ENCODE results near the gene DIP2C. TPM values are rescaled to one million over a fixed set of nuclear protein-coding genes. Genes with fewer than 3 reads are reported as not detected.

DIP2C gene
- polyA plus RNA-seq, 3 donors, result 0.11 TPM; not detected in 2

DNA sequence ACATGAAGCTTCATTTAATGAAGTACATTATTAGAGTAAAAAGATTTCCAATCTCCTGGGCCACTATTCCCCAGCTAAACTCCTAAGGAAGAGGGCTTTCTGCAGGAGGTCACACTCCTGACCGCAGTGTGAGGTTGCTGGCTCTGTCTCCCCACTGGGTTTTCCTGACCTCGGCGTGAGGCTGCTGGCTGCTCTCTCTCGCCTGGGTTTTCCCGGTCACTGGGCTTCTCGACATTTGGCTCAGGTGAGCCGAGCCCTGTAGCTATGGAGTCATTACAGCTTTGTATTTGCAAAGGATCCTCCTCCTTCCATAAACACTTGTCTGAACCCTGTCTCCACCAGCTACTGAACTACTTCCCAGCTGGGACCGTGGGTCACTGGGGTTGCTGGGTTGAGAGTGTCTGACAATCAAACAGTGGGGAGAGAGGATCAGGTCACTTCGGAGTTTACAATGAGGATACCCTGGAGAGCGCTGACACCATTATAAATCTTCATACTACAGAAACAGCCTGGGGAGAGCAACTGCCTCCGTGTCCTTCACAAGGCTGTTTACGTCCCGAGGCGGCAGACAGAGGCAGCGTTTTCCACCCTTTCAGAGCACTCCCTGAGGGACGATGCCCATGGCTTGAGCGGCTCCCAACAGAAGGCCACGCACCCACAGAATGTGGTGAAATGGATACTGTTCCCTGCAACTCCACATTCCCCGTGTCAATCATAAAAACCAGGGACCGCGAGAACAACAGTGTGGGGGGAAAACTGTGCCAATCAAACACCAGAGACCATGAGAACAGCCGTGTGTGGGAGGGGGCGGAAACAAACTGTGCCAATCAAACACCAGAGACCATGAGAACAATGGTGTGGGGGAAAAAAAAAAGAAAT is 328.0 kb downstream of the DIP2C start:
- H3K36me3 Mint-ChIP-seq, result no peaks in the 10 kb centered on the region
- no peaks in the 10 kb centered on the region for H3K36me3 ChIP-seq (replicated peaks in 1 of 2; ENCODE audit: control insufficient read depth in 1 of 2, insufficient read depth in 2 of 2, low read length in 2 of 2)

DNA sequence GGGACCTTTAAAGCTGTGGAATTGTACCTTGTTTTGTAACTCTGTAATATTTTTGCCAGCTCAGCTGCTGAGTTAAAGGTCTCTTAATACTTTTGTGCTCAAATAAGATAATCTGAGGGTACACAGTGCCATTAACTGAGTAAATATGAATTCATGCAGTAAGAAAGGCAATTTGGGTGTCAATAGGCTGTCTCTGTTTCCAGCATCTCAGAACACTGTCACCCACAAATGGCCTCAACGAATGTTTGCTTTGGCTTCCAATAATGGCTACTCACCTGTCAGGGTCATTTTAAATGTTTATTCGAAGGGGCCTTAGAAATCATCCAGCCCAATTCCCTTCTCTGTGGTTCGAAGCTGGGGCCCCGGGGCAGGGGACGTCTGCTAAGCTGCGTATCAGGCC is 328.8 kb downstream of the DIP2C start:
- H3K4me3 ChIP-seq (replicated peaks in 1 of 3; ENCODE audit: low read depth in 2 of 3, low read length in 3 of 3), result no peak overlapping the region
- no peaks in the 10 kb centered on the region for H3K36me3 ChIP-seq (replicated peaks in 1 of 2; ENCODE audit: control insufficient read depth in 1 of 2, insufficient read depth in 2 of 2, low read length in 2 of 2)
- H3K4me3 Mint-ChIP-seq, result no peak overlapping the region
- H3K9me3 Mint-ChIP-seq, result peaks cover 0 to 2% (median 0%) of the 10 kb centered on the region in 7 donors
- 100% methylated on average over 2 of the region's 6 CpGs for WGBS (ENCODE audit: insufficient coverage)
- H3K27me3 Mint-ChIP-seq (ENCODE audit: low read depth in 3 of 3), result peaks cover 0 to 4% (median 1%) of the 10 kb centered on the region in 3 donors
- H3K9ac ChIP-seq (ENCODE audit: insufficient read depth, low read length, poor library complexity, severe bottlenecking), result no peak overlapping the region
- no peaks in the 10 kb centered on the region for H3K9me3 ChIP-seq (replicated peaks in 1 of 2; ENCODE audit: control insufficient read depth in 1 of 2, insufficient read depth in 1 of 2, low read length in 2 of 2)
- H3K27ac ChIP-seq (ENCODE audit: low read depth in 1 of 2, low read length in 2 of 2), result no peak overlapping the region
- TF ChIP-seq, protein P1, sequence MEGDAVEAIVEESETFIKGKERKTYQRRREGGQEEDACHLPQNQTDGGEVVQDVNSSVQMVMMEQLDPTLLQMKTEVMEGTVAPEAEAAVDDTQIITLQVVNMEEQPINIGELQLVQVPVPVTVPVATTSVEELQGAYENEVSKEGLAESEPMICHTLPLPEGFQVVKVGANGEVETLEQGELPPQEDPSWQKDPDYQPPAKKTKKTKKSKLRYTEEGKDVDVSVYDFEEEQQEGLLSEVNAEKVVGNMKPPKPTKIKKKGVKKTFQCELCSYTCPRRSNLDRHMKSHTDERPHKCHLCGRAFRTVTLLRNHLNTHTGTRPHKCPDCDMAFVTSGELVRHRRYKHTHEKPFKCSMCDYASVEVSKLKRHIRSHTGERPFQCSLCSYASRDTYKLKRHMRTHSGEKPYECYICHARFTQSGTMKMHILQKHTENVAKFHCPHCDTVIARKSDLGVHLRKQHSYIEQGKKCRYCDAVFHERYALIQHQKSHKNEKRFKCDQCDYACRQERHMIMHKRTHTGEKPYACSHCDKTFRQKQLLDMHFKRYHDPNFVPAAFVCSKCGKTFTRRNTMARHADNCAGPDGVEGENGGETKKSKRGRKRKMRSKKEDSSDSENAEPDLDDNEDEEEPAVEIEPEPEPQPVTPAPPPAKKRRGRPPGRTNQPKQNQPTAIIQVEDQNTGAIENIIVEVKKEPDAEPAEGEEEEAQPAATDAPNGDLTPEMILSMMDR (IDR thresholded peaks at IDR 0.05), result no peak
- H3K27me3 ChIP-seq (ENCODE audit: control insufficient read depth in 2 of 2, insufficient read depth in 2 of 2, low read length in 2 of 2), result no peaks in the 10 kb centered on the region
- no peaks in the 10 kb centered on the region for H4K20me1 ChIP-seq (ENCODE audit: insufficient read depth, low read length)
- no peaks in the 10 kb centered on the region for H3K36me3 Mint-ChIP-seq
- H3K4me1 Mint-ChIP-seq, result no peaks in the 10 kb centered on the region
- H2AFZ ChIP-seq (ENCODE audit: insufficient read depth, low read depth, low read length, poor library complexity, severe bottlenecking), result no peak overlapping the region
- no peak for DNase-seq
- no peak overlapping the region for H3K27ac Mint-ChIP-seq
- no peak overlapping the region for H3K4me2 ChIP-seq (replicated peaks; ENCODE audit: extremely low read depth, low read length, poor library complexity, severe bottlenecking)
- H3K79me2 ChIP-seq (ENCODE audit: insufficient read depth, low read length), result no peaks in the 10 kb centered on the region
- no peaks in the 10 kb centered on the region for H3K4me1 ChIP-seq (ENCODE audit: control insufficient read depth in 1 of 2, insufficient read depth in 2 of 2, low read length in 2 of 2)
- intact Hi-C loops (cut with micrococcal nuclease), result no loop called here

More for the DNA sequence above, 328.0 kb downstream of the DIP2C start:
- no peaks in the 10 kb centered on the region for H3K4me1 Mint-ChIP-seq
- Histone ChIP-seq H3K4me1 (ENCODE audit: control insufficient read depth in 1 of 2, insufficient read depth in 2 of 2, low read length in 2 of 2) (no peaks in the 10 kb centered on the region), H3K4me2 (replicated peaks; ENCODE audit: extremely low read depth, low read length, poor library complexity, severe bottlenecking) (no peak overlapping the region), H3K79me2 (ENCODE audit: insufficient read depth, low read length) (no peaks in the 10 kb centered on the region), H3K9me3 (replicated peaks in 1 of 2; ENCODE audit: control insufficient read depth in 1 of 2, insufficient read depth in 1 of 2, low read length in 2 of 2) (no peaks in the 10 kb centered on the region), H3K9ac (ENCODE audit: insufficient read depth, low read length, poor library complexity, severe bottlenecking) (no peak overlapping the region), H4K20me1 (ENCODE audit: insufficient read depth, low read length) (no peaks in the 10 kb centered on the region), H2AFZ (ENCODE audit: insufficient read depth, low read depth, low read length, poor library complexity, severe bottlenecking) (no peak overlapping the region), H3K27me3 (ENCODE audit: control insufficient read depth in 2 of 2, insufficient read depth in 2 of 2, low read length in 2 of 2) (no peaks in the 10 kb centered on the region), H3K4me3 (replicated peaks in 1 of 3; ENCODE audit: low read depth in 2 of 3, low read length in 3 of 3) (no peak overlapping the region), H3K27ac (ENCODE audit: low read depth in 1 of 2, low read length in 2 of 2) (no peak overlapping the region)
- DNase-seq, result no peak
- intact Hi-C loops (cut with micrococcal nuclease), result no loop called here
- no peak overlapping the region for H3K4me3 Mint-ChIP-seq
- peaks cover 0 to 2% (median 0%) of the 10 kb centered on the region in 7 donors for H3K9me3 Mint-ChIP-seq
- WGBS (ENCODE audit: insufficient coverage), result 88% methylated on average over 10 of the region's 23 CpGs
- H3K27me3 Mint-ChIP-seq (ENCODE audit: low read depth in 3 of 3), result peaks cover 0 to 4% (median 1%) of the 10 kb centered on the region in 3 donors
- TF ChIP-seq, protein P1 (IDR thresholded peaks at IDR 0.05), result no peak
- no peak overlapping the region for H3K27ac Mint-ChIP-seq

All from CD14-positive monocyte (primary cell).